ENCODE measurements around the gene PLAA.
"Not testable (repeated sequence)": the region's sequence is repeated elsewhere in the genome, so short reads cannot be mapped to it uniquely, and the experiment has no call there.

PLAA gene

DNA sequence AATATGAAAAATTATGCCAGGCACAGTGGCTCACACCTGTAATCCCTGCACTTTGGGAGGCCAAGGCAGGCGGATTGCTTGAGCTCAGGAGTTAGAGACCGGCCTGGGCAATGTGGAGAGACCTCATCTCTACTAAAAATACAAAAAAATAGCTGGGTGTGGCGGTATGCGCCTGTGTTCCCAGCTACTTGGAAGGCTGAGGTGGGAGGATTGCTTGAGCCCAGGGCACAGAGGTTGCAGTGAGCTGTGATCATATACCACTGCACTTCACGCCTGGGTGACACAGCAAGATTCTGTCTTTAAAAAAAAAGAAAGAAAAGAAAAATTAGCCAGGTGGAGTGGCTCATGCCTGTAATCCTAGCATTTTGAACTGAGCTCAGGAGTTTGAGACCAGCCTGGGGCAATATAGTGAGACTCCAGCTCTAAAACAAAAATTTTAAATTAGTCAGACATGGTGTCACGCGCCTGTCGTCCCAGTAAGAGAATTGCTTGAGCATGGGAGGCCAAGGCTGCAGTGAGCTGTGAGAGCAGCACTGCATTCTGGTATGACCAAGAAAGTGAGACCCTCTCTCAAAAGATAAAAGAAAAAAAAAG is 18.0 kb downstream of the PLAA start:
- DNase-seq: no peak

DNA sequence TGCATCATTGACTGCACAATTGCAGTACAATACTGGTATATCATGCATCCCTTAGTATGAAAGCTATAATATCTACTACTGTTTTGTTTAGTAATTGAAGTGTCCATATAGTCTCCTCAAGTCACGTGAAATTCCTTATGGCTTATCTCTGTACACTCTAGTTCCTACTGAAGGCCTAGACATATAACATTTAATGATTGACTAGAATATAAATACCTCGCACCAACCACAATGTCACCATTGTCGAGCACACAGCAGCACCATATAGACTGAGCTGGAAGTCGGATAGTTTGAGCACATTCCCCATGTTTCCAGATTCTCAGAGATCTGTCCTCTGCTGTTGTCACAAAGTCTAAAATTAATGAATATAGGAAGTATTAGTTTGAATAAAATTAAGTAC is 21.4 kb downstream of the PLAA start:
- no peak for DNase-seq

DNA sequence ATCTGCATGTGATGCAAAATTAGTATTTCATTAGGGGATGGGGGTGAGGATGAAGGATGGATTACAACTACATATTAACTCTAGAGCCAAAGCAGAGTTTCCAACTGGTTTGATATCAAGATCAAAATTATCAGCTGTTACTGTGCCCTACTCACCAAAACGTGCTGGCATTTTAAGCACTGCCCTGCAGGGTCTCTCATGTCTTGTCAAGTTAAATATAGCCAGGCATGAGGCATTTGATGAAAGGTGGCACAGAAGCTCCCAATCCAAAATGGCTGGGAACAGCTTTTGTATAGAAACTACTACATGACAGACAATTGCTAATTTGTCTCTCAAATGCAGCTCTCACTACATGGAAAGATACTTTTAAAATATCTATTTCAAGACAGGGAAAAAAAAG is 27.3 kb downstream of the PLAA start:
- no peak for DNase-seq

DNA sequence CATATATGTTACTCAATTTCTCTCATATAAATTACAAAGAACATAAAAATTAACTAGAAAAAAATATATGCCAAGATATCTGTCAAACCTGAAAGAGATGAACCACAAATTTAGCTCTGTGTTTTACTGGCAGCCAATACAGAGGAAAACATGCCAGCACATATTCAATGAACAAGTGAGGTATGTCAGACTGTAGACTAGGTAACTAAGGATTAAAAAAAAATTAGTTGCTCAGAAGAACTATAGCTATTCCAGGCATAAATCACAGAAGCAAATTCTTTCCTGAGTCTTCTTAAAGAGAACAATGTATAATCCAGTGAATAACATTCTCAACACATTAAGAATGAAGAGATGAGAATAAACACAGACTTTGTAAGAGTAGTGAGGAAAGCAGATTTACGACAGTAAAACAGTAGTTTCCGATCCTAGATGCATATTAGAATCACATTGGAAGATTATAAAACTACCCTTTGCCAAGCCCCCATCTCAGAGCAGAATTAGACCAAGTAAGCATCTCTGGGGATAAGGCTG is 33.8 kb downstream of the PLAA start:
- DNase-seq: no peak

DNA sequence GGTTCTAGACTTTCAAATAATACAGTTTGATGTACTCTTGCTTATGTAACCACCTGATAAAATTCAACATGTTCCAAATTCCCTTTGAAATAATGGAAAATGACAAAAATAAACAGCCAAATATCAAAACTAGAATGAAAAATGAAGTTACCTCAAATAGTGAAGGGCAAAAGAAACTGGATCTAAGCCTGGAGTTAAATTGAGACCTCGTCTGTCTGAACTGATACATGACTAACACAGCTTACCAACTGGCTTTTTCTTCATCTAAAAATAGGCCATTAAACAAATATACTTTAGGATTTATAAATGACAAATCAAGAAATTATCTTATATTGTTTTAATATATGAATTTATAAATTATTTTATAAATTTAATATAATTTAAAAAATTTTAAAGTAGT is 42.4 kb downstream of the PLAA start:
- no peak for DNase-seq

DNA sequence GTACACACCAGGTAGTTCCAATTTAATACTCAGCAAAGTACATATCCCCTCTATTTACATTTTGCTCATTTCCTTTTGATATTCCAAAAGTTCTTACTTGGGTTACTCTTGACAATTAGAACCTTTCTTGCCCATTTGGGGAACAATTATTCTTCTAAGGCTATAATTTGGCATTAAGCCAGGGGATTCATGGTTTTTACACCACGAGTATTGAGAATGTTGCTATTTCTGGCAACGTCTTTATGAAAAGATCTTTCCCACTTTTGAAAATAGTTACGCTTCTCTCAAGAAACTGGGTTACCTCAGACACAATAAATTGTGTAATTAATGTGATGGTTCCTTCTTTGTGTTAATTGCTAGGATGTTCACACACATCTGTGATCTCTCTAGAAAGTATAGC is 43.0 kb downstream of the PLAA start:
- DNase-seq: no peak

DNA sequence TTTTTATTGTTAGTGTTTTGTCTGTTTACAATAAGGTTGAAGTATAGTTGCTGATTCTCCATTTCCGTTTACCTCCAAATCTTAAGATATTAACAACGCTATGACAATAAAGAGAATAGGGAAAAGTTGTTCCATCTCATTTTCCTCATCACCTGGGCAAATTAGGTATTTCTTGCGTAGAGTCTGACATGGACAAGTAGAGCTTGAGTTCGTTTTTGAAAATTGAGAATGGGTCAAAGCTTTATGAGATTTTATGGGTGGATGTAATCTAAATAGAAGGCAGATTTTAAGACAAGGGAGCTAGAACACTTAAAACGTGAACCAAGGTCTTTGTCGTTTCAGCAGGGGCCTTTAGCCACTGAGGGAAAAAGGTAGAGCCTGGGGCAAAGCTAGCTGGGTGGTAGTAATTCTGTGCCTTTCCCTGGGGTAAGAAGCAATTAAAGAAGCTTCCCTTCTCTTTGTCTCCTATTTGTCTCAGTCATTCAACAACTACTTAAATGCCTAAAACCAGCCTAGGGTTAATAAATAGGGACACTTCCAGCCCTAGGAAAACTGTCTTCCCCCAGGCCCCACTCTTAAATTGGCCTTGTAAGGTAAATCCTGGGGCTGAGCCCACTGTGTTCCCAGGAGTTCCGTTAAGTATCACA is 53.9 kb downstream of the PLAA start:
- DNase-seq: peak; percentile 47

DNA sequence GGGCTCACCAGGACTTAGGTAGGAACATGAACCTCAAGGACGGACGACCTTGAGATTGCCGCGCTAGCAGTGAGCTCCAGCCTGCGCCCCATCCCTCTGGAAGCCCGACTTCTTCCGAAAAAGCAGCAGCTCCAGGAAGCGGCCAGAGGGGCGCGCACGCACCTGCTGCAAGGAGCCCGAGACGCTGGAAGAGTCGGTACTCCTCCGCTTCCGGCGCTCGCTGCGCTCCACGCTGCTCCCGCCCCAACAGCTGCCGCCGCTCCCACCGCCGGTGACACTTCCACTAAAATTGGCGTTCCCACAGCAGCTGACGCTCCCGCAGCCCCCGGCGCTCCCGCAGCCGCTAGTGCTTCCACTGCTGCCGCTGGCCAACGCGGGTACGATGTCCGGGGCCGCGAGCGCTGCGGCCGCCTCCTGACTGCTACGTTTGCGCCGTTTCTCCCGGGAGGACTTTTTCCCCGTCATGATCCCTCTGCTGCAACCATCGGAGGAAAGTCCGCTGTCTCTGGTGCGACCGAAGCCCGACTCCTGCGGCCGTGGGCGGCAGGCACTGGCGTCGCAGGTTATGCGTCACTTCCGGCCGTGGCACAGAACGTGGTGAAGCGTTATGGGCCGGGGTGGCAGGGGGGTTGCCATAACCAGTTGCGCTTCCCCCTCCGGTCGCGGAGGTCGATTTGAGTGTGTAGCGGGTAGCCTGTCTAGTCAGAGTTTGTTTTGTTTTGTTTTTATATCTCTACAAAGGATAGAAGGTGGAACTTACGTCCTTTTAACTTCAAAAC is 54.6 kb downstream of the PLAA start, which contains the start of gene CAAP1:
Gene CAAP1, minus strand, starts transcription at position 552 of the 779 bp plus-strand sequence. Its CDS starts 87 bp downstream, at position 465.
- peak; percentile 97 for DNase-seq

DNA sequence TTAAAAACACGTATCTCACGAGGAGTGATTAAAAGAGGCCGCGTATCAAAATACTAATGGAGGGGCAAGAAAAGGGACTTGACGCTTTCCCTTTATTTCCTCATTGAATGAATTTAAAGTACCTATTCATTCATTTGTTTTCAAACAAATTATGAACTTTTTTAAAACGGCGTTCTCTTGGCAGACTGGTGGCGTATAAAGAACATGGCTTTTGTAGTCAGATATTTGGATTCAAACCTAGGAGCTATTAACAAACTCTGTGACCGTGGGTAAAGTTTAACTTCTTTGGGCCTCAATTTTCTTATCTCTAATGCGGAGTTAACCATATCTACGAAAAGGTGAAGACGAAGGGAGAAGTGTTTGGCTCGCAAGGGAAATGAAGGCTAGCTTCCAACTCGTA is 55.3 kb downstream of the PLAA start:
- DNase-seq: peak; percentile 68

DNA sequence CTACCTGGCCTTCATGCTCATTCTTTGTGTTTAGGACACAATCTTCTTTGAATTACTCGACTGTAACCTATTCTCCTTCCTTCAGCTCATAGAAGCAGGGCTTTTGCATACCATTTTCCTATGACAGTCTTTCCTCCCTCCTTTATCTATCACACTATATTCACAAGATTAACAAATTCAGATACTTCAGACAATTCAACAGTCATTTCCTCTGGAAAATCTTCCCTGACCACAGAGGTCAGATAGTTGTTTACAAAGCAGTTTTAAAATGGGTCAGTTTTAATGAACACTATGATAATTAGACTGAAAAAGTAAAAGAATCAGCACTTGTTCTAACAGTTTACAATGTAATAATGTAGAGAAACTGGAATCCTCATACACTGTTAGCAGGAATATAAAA is 58.8 kb downstream of the PLAA start:
- DNase-seq: peak; percentile 31

DNA sequence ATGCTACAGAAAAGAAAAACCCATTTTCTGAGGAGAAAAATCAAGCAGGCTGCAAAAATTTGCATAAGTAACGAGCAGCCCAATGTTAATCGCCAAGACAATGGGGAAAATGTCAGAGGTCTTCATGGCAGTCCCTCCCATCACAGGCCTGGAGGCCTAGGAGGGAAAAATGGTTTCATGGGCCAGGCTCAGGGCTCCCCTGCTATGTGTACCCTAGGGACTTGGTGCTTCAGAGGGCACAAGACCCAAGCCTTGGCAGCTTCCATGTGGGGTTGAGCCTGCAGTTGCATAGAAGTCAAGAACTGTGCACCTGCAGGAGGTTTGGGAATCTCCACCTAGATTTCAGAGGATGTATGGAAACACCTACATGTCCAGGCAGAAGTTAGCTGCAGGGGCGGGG is 64.9 kb downstream of the PLAA start:
- DNase-seq: no peak

DNA sequence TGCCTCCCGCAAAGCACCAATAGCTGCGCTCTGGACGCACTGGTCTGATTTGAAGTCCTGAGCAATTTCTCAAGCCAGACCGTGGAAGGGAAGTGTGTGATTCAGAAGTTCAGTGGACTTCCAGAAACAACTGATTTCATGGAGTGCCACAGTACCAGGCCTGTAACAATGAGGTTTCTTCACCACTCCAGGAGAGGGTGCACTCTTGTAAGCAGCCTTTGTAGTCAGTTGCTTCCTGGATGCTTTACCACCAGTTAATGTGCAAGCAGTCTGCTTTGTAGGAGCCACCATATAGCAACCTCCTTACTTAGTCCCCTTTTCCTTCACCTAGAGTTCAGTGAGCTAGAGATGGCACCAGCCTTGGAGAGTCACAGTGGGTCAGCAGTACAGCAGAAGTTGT is 66.8 kb downstream of the PLAA start:
- no peak for DNase-seq

DNA sequence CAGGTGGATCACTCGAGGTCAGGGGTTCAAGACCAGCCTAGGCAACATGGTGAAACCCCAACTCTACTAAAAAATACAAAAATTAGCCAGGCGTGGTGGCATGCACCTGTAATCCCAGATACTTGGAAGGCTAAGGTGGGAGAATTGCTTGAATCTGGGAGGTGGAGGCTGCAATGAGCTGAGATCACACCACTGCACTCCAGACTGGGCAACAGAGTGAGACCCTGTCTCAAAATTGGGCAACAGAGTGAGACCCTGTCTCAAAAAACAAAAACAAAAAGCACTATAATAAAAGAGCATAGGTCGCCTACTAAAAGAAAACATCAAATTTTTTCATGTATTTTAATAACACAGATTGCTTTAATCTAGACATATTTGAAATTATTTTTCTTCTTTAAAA is 71.9 kb downstream of the PLAA start:
- not testable (repeated sequence) for DNase-seq

DNA sequence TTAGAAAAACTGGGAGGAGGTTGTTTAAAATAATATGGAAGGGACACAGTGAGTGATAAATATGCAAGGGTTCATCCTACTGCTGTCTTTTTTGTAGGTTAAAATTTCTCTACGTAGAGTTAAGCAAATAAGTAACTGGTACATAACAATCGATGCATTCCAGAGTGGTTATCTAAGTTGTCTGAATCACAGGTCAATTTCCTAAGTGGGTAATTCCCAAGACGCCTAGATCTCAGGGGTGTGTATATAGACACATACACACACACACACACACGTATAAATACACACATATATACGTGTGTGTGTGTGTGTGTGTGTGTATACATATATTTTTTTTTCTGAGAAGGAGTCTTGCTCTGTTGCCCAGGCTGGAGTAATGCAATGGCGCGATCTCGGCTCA is 76.8 kb downstream of the PLAA start:
- DNase-seq: no peak

DNA sequence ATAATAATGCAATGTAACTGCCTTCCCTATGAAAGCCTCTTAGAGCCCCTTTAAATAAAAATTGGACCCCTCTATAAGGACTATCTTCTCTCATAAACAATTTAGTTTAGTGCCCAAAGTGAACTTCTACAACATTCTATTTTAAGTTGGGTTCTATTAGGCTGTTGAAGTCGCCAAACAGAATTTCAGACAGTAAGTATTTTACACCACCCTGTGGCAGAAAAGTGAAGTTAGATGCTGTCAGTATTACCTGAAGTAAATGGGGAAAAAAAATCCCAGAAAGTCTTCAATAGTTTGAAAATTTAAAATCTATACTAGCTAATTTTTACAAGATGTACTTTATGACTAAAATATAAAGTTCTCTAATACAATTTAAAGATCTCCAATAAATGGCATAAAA is 84.0 kb downstream of the PLAA start:
- peak; percentile 36 for DNase-seq

DNA sequence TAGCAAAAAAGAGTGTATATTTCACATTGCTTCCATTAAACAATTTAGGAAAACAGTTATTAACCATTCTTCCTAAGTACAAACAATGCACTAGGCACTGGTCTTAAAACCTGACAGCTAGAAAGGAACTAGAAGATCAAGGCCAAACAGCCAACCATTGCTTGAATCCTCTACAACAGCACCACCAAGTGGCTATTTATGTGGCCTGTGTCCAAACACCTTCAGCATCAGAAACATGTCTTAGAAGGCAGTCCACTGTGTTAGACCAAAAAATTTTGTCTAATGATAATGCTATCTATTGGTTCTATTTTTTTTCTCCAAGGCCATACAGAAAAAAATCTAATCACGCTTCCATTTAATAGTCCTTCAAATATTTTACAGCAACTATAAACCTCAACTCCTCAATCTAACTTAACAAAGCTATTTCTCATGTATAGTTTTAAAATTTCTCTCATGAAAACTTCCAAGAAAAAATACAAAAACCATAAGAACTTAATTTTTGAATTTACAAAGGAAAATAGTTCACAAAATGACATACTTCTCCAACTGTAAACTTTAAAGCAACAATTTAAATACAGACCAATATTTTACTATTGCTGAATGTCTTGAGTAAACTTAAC is 90.5 kb downstream of the PLAA start:
- peak; percentile 81 for DNase-seq

All from OCI-M1 (cell line).